IPS-11a (cell line): ENCODE measurements around the gene GPAT3.
"Not testable (repeated sequence)": the region's sequence is repeated elsewhere in the genome, so short reads cannot be mapped to it uniquely, and the experiment has no call there.

ENCODE experiments used
- H3K4me3 ChIP-seq: one replicate; pipeline ENCODE4 v1.5.1; 2013; ENCODE audit warnings: low read depth, low read length, control low read depth

Gene GPAT3

GRCh38 chr4:83591730-83592129, 55.8 kb downstream of the GPAT3 start:
- no peak overlapping the region for H3K4me3 ChIP-seq

GRCh38 chr4:83599183-83599582, 63.3 kb downstream of the GPAT3 start:
- no peak overlapping the region for H3K4me3 ChIP-seq

GRCh38 chr4:83603129-83603528, 67.2 kb downstream of the GPAT3 start:
- H3K4me3 ChIP-seq, result no peak overlapping the region

- no peak overlapping the region for H3K4me3 ChIP-seq
Observed at GRCh38 chr4:83604321-83604720, 68.4 kb downstream of the GPAT3 start.

GRCh38 chr4:83605210-83605609, 69.3 kb downstream of the GPAT3 start:
- H3K4me3 ChIP-seq, result no peak overlapping the region

- H3K4me3 ChIP-seq, result no peak overlapping the region
Observed at GRCh38 chr4:83605744-83606172, 69.8 kb downstream of the GPAT3 start.

- H3K4me3 ChIP-seq, result no peak overlapping the region
Observed at GRCh38 chr4:83606460-83606859, 70.6 kb downstream of the GPAT3 start.

GRCh38 chr4:83606898-83607297, 71.0 kb downstream of the GPAT3 start:
- no peak overlapping the region for H3K4me3 ChIP-seq

- H3K4me3 ChIP-seq, result no peak overlapping the region
Observed at GRCh38 chr4:83609365-83609764, 73.5 kb downstream of the GPAT3 start.

GRCh38 chr4:83610729-83611128, 74.8 kb downstream of the GPAT3 start:
- no peak overlapping the region for H3K4me3 ChIP-seq

GRCh38 chr4:83613023-83613422, 77.1 kb downstream of the GPAT3 start:
- H3K4me3 ChIP-seq, result no peak overlapping the region

- no peak overlapping the region for H3K4me3 ChIP-seq
Observed at GRCh38 chr4:83613994-83614393, 78.1 kb downstream of the GPAT3 start.

- no peak overlapping the region for H3K4me3 ChIP-seq
Observed at GRCh38 chr4:83616252-83616651, 80.3 kb downstream of the GPAT3 start.

- no peak overlapping the region for H3K4me3 ChIP-seq
Observed at GRCh38 chr4:83617371-83618035, 81.6 kb downstream of the GPAT3 start.

GRCh38 chr4:83618431-83618830, 82.5 kb downstream of the GPAT3 start:
- no peak overlapping the region for H3K4me3 ChIP-seq

- no peak overlapping the region for H3K4me3 ChIP-seq
Observed at GRCh38 chr4:83618991-83619645, 83.2 kb downstream of the GPAT3 start.

GRCh38 chr4:83622127-83622526, 86.2 kb downstream of the GPAT3 start:
- H3K4me3 ChIP-seq, result not testable (repeated sequence)

GRCh38 chr4:83625821-83626220, 89.9 kb downstream of the GPAT3 start:
- no peak overlapping the region for H3K4me3 ChIP-seq

- no peak overlapping the region for H3K4me3 ChIP-seq
Observed at GRCh38 chr4:83626245-83626836, 90.4 kb downstream of the GPAT3 start.

GRCh38 chr4:83629945-83630721, 94.2 kb downstream of the GPAT3 start:
- H3K4me3 ChIP-seq, result no peak overlapping the region

GRCh38 chr4:83631066-83631465, 95.2 kb downstream of the GPAT3 start:
- no peak overlapping the region for H3K4me3 ChIP-seq

- no peak overlapping the region for H3K4me3 ChIP-seq
Observed at GRCh38 chr4:83636930-83637329, 101.0 kb downstream of the GPAT3 start.
